NCI-H2107 treated with DMSO at 0.1 percent for 48 hours (cell line): ENCODE measurements around the gene RHOXF2.
"Not testable (repeated sequence)": the region's sequence is repeated elsewhere in the genome, so short reads cannot be mapped to it uniquely, and the experiment has no call there.

ENCODE experiments used
- DNase-seq: peaks from one replicate; lab custom pipeline; 2025; ENCODE audit not compliant: unreplicated experiment; lab: John Stamatoyannopoulos, UW

Gene RHOXF2

DNA sequence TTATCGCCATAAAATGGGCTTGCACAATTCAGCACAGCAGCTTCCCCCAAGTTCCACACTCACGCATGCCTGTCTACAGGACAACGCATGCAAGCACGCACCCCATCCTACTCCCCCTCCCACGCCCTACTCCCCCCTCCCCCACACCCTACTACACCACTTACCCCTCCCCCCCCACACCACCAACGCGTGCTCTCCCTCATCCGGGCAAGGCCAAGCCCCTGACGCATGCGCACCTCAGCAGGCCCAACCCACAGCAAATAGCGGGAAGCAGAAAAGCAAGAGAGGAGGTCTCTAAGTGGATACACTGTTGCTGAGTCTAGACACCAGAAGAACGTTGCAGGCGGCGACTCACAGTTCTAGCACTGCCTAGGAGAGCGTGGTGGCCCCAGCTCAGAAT, at the start of gene RHOXF2:
RHOXF2 (plus strand) TSS at position 301 of the 400 bp plus-strand sequence. CDS start 138 bp downstream, outside the sequence.
- DNase-seq: not testable (repeated sequence)

- DNase-seq: no peak
Measured at GRCh38 chrX:120109378-120109777, 49.0 kb upstream of the RHOXF2 start.

GRCh38 chrX:120111611-120112010, 46.8 kb upstream of the RHOXF2 start:
- no peak for DNase-seq

DNA sequence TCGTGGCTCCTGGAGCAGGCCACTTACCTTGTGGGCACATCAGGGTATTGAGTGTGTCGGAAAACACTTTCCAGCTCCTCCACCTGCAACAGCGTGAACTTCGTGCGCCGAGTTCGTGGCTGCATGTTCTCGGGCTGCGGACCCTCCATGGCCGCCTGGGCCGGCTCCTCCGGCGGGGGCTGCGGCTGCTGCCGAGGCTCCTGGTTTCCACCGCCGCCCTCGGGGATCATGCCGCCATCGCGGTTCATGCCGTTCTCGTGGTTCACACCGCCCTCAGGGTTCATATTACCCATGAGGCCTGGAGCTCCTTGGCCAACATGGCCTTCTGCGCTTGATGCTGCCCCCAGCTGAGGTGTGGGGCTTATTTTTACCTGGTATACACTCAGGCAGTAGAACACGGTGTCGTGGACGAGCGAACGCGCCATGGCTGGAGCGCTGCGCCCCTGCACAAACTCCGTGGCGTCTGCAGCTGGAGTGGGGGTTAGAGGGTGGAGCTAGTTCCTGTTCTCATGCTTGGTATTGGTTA, 42.9 kb upstream of the RHOXF2 start, which contains the start of gene RHOXF1:
RHOXF1 (minus strand) TSS at position 476 of the 526 bp plus-strand sequence; CDS start at position 425, 51 bp downstream.
- no peak for DNase-seq

GRCh38 chrX:120120223-120120622, 38.2 kb upstream of the RHOXF2 start:
- DNase-seq: peak; percentile 10

DNA sequence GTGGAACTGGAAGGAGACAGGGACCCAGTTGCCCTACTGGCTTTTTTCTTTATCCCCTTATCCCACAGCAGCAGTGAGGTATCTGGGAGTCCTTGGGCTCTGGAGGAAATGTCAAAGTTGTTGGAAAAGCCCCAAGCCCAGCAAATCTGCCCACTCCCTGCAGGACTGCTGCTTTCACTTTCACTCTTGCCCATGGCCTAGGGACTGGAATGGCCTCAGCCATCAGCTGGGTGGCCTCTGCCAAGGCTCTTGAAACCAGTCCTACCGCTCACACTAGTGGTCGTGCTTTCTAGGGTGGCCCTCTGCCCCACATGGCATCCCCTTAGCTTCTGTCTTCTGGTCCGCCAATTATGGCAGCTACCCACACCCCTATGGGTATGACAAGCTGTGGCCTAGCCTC, 33.0 kb upstream of the RHOXF2 start:
- no peak for DNase-seq

GRCh38 chrX:120128306-120128846, 30.0 kb upstream of the RHOXF2 start:
- not testable (repeated sequence) for DNase-seq

DNA sequence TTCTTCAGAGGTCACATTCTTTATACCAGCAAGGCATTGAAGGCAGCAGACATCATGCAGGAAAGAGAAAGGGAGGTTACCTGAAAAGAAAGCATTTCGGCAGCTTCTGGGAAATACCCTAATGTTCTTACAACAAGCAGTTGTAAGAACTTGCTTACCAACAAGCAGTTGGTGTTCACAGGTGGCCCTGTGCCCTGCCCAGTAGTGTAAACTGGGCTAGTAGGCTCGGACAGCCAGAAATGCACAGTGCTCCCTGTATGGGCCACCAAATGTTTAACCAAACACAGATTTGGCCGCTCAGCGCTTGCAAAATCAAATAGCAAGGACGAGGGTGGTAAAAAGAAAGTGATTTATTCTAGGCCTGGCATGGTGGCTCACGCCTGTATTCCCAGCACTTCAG, 22.3 kb upstream of the RHOXF2 start:
- DNase-seq: no peak

GRCh38 chrX:120136840-120137239, 21.6 kb upstream of the RHOXF2 start:
- no peak for DNase-seq

- DNase-seq: no peak
Measured at GRCh38 chrX:120137439-120137838, 21.0 kb upstream of the RHOXF2 start.

- DNase-seq: no peak
Measured at GRCh38 chrX:120140293-120140981, 18.0 kb upstream of the RHOXF2 start.

DNA sequence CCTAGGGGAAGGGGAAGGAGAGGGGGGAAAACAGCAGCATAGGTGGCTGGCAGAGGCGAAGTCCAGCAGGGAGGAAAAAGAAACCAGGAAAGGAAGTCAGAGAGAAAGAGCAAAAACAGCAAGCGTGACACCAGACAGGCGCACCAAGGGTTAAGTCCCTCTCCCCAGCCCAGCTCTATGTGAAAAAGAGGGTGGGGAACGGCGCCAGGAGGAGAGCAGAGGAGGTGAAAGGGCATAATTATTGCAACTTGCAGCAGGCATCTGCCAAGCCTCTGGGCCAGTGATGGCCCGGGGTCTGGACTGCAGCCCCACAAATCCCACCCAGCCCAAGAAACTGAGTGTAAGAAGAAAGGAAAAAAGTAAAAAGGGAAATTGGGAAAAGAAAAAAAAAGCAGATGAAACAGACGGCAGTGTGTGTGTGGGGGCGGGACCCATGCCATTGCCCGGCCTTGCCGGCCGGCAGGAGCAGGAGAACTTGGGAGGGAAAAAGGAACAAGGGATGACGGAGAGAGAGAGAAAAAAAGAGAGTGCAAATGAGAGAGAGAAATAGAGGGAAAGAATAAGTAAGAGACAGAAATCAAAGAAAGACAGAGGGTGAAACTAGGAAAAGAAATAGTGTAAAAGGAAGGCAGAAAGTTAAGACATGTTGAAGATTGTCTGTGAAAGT, 14.1 kb upstream of the RHOXF2 start:
- DNase-seq: no peak

GRCh38 chrX:120145295-120145925, 13.0 kb upstream of the RHOXF2 start:
- DNase-seq: no peak

DNA sequence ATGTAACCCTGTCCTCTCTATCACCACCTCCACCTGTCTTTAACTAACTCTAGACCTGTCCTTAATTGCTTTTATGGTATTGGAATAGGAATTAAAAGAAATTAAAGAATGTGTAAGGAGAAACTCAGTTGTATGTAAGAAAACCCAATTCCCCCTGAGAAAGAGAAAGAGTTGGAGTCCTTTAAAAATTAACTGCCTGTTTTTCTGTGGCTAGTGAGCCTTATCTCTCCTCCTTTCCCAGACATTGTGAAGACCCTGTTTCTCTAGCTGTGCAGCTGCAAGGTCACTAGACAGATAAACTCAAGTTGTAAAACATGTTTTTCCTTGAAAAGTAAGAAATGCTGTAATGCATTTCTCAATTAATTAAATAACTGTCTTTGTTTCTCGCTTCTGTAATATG, 12.1 kb upstream of the RHOXF2 start:
- DNase-seq: not testable (repeated sequence)

DNA sequence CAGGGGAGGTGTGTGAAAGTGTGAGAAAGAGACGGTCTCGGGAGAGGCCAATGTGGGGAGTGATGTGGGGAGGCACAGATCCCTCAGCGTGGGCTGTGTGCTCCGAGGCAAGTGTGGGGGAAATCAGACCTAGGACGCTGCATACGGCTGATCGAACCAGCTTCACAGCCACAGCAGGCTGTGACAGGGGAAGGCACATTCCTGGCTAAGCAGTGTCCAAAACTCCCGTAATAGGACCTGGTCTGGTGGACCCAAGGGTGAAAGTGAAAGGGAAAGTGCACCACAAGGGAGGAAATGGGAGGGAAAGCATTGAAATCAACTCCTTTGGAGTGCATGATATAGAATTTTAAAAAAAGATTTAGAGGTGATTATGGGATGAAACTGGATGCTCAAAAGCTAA, 10.9 kb upstream of the RHOXF2 start:
- DNase-seq: no peak

GRCh38 chrX:120150109-120150744, 8.2 kb upstream of the RHOXF2 start:
- DNase-seq: not testable (repeated sequence)

DNA sequence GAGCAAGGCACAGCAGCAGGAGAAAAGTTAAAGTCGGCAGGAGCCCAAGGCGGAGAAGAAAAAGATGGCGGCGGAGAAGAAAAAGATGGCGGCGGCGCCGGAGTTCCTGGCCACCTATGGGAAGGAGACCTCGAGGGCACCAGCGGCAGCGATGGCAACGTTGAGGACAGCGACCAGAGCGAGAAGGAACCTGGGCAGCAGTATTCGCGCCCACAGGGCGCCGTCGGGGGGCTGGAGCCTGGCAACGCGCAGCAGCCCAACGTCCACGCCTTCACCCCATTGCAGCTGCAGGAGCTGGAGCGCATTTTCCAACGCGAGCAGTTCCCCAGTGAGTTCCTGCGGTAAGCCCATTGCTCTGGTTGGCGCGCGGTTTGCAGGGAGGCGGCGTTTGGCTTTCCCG, 673 bp downstream of the RHOXF2 start:
- DNase-seq: not testable (repeated sequence)

- not testable (repeated sequence) for DNase-seq
Measured at GRCh38 chrX:120193254-120193653, 34.8 kb downstream of the RHOXF2 start.

DNA sequence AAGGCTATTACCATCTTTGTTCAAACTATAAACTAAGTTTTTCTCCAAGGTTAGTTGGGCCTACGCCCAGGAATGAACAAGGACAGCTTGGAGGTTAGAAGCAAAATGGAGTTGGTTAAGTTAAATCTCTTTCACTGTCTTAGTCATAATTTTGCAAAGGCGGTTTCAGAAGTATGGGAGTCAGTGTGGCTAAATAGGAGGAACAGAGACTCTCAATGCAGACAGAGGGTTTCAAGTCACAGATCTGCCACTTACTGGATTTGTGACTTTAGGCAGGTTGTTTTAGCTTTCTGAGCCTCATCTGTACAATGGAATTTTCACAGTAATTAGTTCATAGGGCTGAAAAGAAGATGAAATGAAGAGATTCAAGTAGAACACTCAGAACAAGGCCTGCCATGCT, 35.3 kb downstream of the RHOXF2 start:
- not testable (repeated sequence) for DNase-seq

DNA sequence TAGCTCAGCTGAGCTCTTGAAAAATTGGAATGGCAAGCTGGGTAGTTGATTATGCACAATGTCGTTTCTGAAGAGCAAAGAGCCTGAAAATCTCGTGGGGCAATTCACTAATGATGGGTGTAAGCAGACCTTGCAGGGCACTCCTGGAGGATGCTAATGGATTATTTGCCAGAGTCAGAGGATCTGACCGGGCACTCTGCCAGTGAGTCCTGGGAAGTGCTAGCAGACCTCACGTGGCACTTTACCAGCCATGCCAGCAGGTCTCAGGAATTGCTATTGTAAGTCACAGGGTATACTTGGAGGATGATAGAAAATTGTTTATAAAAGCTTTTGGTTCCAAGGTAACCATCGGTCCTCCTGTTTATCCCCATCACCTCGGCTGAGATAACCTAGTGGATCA, 37.4 kb downstream of the RHOXF2 start:
- not testable (repeated sequence) for DNase-seq
